Ecto neural progenitor cell (in vitro differentiated cells): Measurements from ENCODE around the gene KCND3.
A peak's percentile ranks its signal among the peaks of the same experiment; 100 is the strongest.

Experiments
- DNase-seq: peaks from one replicate; pipeline ENCODE4 v3.0.0-alpha.2; 2018; ENCODE audit warnings: low spot score

The KCND3 gene

DNA sequence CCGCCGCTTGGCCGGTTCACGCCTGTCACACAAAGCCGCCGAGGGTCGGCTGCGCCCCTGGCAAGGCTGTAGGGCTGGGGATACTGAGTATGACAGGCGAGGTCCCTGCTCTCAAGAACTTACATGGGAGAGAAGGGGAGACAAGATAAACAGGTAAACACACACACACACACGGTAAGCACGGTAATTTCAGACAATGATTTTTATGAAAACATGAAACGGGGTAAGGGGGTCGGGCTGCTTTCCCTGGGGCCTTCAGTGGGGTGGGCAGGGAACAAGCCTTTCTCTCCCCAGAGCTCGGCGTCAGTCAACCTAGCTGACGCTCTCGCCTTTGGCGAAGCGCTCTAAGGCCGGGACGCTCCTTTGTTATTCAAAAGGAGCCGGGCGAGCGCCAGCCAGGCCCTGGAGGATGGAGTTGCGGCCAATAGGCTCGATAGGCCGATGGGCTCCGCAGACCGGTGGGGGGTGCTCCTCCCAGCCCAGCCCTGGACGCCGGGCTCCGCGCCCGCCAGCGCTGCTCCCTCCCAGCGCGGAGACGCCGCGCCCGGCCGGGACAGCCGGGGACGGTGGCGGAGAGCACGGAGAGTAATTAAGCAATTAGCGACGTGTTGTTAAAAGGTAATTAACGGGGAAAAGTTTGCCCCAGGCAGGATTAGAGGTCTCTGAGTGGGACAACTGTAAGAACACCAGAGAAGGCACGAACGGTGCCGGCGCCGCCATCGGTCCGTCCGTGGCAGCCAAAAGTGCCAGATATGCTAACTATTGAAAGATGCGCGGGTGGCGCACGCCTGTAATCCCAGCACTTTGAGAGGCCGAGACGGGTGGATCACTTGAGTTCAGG is 249.3 kb downstream of the KCND3 start:
- DNase-seq: peak; percentile 87

DNA sequence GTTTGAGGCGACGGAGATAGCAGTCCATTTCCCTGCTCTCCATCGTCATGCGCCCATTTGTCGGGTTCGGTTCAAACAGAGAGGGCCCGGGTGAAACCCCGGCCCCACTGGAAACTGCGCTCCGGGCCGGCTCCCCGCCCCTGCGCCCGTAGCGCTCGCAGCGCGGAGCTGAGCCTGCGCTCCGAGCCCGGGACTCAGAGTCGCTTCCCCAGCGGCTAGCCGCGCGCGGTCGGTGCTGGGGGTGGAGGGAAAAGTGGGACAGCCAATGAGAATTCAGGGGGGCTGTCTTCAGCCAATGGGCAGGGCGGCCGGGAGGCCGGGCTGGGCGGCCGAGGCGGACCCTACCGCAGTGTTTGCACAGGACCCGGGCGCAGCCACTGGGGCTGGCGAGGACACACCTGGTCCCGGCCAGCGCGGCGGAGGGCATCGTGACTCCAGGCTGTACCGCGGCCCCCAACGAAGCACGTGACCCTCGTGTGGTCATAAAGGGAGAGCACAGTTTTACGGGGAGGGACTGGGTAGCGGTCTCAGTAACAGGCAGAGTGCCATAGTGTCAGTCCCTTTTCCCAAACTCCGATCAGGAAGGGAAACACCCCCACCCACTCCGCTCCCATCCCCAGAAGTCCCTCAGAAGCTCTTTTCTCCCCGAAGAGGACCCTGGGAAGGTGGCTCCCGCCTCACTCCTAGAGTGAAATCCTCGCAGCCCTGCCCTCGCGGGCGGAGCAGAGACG is 250.1 kb downstream of the KCND3 start, which contains the start of gene INKA2:
Gene INKA2 (minus strand): TSS at position 202 of the 731 bp plus-strand sequence. CDS start 153 bp downstream, at position 49.
- DNase-seq: peak; percentile 94

DNA sequence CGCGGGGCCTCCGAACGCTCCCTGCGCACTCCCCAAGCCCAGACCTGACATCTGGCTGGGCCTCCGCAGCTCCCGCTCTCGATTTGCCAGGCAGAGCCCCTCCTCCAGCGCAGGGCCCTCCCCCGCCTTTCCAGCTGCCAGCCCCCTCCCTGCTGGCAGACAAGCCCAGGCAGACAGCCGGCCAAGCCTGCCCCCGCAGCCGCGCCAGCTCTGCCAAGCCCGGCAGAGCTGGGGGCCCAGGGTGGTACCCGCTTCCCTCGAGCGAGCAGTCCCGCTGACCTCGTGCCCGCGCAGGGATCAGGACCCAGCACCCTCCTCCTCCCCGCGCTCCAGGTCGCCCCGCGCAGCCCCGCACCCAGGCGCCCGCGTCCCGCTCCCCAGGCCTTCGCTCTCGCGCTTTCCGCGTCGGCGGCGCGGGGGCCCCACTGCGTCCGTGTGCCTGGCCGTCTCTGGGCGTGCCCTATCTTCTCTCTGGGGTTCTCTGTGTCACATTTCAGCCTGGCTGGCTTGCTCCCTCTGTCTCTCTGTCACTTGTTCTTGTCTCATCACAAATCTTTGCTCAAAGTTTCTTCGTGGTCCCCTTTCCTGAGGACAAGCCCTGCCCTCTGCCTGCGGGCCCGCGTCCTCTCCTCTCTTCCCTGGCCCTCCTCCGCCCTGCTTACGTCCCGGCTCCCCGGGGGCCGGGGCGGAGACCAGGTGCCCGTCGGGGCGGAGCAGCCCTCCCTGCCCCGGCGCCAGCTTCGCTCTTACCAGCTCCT is 250.9 kb downstream of the KCND3 start:
- peak; percentile 82 for DNase-seq

DNA sequence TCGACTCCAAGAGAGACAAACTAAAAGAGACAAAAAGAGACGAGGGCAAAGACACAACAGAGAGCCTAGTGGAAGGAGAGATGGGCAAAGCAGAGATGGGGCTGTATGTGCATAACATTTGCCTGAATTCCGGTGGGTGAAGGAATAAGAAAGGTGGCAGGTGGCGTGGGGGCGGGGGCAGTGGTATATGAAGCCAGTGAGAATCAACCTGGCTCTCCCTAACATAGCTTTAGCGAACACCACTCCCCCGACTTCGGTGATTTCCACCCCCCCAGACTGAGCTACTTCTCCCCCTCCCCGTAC is 251.4 kb downstream of the KCND3 start:
- DNase-seq: no peak

DNA sequence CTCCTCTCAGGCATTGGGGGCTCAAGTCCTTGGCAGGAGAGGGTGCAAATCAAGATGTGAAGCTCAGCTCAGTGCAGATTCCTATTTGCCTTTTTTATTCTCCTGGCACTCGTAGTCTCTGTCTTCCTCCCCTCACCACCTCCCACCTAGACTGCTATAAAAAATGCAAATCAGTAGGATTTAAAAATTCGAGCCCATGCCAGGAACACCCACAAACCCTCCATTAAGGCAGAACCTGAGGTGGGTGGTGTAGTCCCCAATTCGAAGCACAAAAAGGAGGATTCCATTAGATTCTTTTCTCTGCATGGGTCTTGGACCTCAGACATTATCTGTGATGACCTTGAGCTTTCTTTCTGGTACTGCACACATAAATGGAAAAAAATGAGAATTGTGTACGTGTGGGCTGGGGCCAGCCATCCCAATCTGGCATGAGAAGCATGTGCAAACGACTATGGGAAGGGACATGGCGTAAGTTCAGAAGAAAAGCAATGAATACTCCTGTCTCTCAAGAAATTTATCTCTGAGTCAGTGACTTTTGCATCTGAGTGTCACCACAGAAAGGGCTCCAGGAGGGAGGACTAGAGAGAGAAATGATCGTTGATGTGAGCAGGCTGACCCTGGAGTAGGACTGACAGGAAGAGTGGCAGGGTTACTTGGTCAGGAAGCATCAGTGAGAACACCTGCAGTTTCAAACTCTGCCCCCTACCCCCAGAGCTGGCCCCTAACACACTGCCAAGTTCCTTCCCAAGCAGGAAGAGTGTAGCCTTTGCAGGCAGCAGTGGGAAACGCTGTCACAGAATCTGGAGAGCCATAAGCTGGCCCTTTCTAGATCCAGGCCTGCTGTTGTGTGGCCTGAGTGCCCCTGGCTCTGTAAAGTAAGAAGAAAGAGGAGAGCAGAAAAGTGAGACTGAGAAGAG is 252.0 kb downstream of the KCND3 start:
- no peak for DNase-seq

DNA sequence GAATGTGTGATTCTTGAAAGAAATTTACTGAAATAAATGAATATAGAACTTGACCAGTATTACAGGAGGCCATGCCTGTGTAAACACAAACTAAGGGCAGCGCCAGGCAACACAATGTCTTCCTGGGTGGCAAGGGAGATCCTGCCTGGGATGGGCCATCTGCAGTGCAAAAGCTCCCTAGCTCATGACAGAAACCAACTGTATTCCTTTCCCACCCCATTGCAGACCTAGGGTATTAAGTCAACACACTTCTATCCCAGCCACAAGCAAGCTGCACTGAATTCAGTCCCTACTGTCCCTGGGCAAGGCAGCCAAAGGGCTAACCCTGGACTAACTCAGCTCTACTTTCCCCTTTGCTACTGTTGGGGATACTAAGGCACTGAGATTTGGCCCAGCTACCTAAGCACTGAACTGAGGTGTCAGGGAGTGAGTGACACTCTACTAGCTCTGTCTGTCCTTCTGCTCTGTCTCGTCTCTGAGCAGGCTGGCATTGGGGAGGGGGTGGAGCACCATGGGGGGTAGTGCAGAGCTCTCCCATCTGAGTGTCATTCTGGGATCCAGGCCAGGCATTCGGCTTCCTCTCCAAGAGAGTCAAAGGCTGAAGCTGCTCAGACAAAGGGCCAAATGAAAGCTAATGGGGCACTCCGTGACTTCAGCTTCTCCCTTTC is 252.8 kb downstream of the KCND3 start:
- DNase-seq: peak; percentile 44

DNA sequence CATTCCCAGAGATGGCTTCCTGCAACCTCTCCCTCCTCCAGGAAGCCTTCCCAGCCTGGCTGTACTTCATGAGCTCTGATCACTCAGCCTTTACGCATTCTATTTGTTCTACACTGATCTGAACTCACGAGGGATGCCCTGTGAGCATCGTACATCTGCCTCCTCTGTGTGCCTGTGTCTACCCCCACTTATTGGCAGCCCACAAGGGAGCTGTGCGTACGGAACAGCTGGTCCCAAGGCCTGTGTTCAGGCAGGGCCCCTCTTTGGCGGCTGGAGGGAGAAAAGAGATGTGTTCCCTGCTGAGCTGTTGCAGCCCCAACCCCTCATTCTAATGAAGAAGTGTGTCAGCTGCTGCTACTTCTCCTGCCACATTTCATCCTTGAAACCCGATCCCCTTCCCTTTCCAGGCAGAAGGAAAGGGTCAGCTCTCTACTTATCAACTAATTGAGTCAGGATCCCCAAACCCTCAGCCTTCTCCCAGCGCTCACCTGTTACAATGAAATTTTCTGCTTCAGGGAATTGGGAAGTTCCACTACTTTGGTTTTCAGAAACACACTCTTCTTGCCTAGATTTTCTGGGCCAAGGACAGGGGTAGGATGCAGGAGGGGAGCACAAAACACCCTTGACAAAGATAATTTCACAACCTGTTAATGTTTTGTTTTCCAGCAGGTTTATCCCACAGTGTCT is 253.5 kb downstream of the KCND3 start:
- peak; percentile 65 for DNase-seq

DNA sequence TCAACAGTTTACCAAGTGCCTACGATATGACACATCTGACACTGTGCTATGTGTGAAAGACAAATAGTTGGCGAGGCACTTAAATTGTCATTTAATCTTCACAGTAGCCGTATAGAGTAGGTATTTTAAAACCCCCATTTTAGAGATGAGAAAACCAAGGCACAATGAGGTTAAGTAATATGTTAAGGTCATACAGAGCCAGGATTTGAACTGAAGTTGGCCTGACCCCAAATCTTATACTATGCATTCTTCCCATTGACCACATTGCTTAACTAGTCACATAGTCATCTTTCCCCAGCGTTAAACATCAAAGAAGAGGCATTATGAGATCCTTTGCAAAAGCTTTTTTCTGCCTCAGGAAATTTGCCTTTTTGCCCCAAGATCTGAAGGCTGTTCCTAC is 254.1 kb downstream of the KCND3 start:
- no peak for DNase-seq

DNA sequence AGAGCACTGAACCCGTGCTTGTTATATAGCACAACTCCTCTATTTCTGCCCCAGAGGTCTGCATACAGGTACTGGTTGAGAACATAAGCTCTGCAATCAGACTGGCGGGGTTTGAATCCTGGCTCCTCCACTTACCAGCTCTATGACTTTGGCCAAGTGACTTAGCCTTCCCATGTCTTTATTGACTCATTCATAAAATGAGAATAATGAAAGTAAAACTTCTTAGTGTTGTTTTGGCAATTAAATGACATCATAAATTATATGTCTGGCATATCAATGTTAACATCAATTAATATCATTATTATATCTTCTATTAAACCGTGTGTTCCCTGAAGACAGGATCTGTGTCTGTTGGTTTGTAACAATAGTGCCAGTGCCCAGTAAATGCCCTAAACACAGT is 254.6 kb downstream of the KCND3 start:
- DNase-seq: peak; percentile 10

DNA sequence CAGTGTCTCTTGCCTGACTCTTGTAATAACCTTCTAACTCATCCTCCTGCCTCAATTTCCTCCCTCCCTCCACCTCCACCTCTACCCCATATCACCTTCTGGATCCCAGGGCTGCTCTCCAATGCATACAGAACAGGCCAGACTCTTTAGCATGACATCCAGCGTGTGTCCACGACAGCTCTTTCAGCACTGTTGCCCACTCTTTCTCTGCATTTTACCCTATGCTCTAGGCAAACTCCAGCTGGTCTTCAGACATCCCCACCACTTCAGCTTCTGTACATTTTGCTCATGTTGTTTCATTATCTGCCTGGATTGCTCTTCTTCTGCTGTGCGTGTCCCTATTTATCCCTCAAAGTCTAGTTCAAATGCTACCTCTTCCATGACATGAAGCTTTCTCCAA is 255.0 kb downstream of the KCND3 start:
- DNase-seq: peak; percentile 8

DNA sequence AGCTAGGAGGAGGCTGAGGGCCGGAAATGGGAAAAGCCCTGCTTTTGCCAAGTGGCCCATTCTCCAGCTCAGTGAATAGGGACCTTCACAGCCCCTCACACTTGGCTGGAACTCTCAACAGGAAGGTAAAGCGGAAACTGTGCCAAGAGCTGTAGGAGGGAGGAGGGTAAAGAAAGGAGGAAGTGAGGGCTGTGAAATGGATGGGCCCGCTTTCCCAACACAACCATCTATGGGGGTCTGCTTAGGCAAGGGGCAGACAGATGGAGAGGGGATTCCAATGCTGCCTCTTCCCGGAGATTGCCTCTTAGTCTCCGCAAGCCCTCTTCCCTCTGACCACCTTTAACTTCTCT is 255.5 kb downstream of the KCND3 start:
- peak; percentile 18 for DNase-seq

DNA sequence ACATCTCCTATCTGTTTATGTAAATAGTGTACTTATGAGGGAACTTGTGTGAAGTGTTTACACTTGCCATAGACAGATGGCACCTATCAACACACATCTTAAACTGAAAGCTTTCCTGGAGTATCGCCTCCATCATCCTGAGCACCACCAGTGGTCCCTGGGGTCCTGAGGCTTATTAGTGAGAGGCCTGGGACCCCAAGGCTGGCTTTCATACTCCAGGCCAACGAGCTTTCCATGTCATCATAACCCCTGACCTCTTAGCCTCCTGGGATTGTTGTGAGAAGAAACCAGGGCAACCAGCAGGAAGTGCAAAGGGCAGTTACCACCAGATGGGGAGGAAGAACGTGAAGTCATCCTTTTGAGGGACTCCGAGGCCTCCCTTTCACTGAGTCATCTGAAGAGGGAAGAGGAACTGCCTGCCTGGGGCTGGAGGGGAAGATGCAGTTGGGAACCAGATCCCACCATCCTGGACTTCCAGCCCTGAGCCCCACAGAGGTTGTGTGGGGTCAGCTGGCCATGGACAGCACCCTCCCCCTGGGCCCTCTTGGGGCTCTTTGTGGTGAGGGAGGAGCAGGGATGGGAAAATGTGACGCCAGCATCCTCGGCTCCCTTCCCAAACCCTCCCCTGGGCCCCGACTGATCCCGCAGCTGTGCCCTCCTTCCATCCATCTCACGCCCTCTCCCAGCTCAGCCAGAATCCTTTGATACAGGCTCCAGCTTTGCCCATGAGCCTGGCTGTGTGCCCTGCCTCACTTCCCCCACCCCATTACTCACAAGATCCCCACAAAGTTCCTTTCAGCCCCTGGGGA is 256.1 kb downstream of the KCND3 start:
- DNase-seq: peak; percentile 46

DNA sequence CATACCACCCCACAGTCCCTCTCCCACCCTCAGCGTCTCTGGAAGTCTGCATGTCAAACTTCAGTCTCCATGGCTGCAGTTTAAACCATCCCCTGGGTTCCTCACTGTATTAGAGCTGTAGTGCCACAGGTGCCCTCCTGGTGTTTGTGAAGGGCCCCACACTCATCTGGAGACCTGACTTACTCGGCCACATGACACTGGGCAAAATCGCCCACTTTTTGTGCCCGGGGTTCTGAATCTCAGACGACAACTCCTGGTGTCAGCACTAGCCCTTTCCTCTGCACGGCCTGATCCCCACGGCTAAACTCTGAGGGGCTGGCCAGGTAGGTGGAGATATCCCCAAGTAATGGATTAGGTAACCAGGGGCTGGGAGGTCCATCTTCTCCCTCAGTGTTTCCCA is 256.8 kb downstream of the KCND3 start:
- peak; percentile 34 for DNase-seq

DNA sequence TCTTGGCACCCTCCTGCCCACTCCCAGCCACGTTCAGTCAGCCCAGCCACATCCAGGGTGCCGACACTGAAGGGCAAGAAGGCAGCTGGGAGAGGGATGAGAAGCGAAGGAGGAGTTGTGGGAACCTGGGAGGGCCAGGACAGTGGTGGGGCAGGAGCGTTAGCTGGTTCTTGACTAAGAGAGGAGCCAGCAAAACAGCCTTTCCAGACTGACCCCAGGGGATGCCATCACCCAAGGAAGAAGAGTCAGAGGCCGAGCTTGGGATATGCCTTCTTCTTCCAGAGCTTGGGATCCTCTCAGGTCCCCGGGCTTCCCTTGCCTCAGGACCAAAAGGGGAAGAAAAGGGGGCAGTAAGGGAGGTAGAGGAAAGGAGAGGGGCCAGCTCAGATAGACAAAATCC is 257.5 kb downstream of the KCND3 start:
- DNase-seq: peak; percentile 26

DNA sequence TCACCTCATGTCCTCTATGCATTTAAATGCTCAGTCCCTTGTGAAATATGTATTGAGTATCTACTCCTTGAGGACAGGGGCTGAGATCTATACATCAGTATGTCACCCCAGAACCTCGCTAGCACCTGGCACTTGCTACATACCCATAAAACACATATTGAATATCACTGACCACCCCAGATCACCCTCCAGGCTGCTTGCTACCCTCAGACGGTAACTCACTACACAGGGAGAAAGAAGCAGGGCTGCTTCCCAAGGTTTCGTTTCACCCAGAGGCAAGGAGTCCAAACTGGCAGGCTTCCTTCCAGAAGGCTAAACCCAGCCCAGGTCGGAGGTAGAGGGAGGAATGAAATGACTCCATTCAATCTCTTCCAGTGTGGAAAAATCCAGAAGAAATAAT is 258.8 kb downstream of the KCND3 start:
- DNase-seq: no peak

DNA sequence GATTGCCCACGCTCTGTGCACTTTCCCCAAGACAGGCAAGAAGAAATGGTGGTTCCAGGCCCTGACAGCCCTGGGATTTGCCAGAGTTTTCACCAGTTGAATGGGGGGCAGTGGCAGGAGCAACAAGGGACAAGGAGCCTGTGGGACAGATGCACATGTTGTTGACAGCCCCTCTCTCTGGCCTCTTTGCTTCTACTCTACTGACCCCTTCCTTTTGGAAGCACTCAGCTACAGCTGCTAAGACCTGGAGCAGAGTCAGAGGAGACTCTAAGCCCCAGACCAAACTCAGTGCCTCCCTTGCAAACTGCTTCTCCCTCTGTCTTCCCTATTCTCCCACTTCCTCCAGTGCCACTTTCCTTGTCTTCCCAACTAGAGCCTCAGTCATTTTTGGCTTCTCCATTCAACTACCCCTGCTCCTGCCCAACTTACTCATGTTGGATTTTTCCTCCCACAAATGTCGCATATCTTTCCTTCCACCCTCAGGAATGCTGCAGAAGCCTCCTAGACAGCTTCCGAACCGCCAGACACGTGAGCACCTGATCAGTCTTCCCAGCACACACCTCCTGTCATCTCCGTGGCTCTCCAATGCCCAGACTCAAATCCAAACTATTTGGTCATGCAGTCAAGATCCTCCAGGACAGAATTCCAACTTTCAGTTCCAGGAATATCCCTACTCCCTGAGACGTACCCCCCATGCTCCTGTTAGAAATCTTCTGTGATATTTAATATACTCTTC is 259.4 kb downstream of the KCND3 start:
- DNase-seq: no peak

DNA sequence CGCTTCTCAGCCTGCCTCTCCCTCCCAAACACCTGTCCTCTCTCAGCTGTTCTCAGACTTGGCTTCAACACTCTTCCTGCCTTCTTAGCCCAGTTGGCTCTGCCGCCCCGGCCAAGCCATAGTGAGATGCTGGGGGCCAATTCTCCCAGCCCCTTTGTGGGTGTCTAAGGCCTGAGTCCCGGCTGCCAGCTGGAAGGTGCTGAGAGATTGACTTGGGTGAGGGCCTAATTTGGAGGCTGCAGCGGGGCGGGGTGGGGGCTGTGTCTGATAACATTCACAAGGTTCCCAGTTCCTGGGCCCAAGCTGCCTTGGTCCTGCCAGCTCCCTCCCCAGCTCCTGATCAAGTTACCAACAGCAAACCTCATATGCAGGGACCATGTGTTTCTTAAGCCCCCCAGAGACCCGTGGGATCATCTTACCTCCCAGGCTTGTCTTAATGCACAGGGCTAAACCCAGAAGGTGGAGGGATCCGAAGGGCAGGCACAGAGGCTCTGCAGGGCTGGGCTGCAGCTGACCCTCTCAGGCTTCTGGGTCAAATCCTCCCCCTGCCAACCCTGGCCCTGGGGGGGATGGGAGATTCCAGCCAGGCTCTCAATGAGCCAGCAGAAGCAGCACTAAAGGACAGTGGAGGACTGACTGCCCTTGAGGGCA is 260.1 kb downstream of the KCND3 start:
- peak; percentile 69 for DNase-seq

DNA sequence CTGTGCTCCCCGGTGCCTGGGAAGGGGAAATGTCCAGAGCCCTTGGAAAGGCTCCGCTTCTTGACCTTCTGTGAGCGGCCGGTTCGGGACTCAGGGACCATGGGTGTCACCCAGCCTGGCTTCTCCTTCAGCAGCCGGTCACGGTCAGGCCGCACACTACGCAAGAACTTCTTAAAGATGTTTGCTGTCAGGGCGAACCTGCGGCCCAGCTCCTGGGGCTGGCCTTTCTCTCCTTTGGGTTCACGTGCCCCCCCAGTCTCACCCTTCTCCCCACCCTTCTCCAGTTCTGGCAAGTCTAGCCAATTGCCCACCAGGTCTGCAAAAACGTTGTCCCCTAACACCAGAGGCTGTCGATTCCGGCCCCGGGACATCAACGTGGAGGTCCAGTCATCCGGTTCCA is 262.4 kb downstream of the KCND3 start:
- no peak for DNase-seq

DNA sequence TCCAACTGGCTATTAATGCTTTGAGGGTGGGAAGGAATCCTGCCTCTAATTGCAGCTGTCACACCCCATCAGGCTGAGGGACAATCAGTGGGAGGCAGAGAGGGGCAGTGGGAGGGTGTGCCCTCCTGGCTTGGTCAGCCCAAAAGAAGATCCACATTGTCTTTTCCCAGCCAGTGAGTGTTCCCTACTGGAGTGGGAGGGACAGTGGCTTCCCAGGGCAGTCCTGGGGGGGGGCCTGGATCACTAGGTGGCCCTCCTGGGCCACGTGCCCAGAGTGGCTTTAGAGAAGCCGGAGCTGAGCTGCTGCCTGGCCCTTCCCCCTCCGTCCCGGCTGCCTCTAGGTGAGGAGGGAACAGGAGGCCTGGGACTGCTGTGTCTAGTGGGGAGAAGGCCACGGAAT is 264.3 kb downstream of the KCND3 start:
- DNase-seq: peak; percentile 67
